ENCODE data around the gene LETMD1.
"Not testable (repeated sequence)": the region's sequence is repeated elsewhere in the genome, so short reads cannot be mapped to it uniquely, and the experiment has no call there.

Gene LETMD1

GRCh38 chr12:51005671-51006070, 42.5 kb upstream of the LETMD1 start:
- no peak for DNase-seq (ENCODE audit: low read depth)
- no peak for TF ChIP-seq CTCF (IDR thresholded peaks at IDR 0.05; ENCODE audit: control insufficient read depth, insufficient read depth, low read depth, low read length, missing control alignments)
- H3K4me3 ChIP-seq (ENCODE audit: control insufficient read depth, low read depth, low read length) = no peak overlapping the region

GRCh38 chr12:51008329-51009055, 39.6 kb upstream of the LETMD1 start:
- no peak for TF ChIP-seq CTCF (IDR thresholded peaks at IDR 0.05; ENCODE audit: control insufficient read depth, insufficient read depth, low read depth, low read length, missing control alignments)
- DNase-seq (ENCODE audit: low read depth) = no peak
- no peak overlapping the region for H3K4me3 ChIP-seq (ENCODE audit: control insufficient read depth, low read depth, low read length)

GRCh38 chr12:51009056-51009440, 39.1 kb upstream of the LETMD1 start:
- no peak for DNase-seq (ENCODE audit: low read depth)
- no peak overlapping the region for H3K4me3 ChIP-seq (ENCODE audit: control insufficient read depth, low read depth, low read length)

GRCh38 chr12:51011955-51012354, 36.2 kb upstream of the LETMD1 start:
- no peak for DNase-seq (ENCODE audit: low read depth)
- no peak for TF ChIP-seq CTCF (IDR thresholded peaks at IDR 0.05; ENCODE audit: control insufficient read depth, insufficient read depth, low read depth, low read length, missing control alignments)

More at GRCh38 chr12:51009056-51009440, 39.1 kb upstream of the LETMD1 start:
- no peak for TF ChIP-seq CTCF (IDR thresholded peaks at IDR 0.05; ENCODE audit: control insufficient read depth, insufficient read depth, low read depth, low read length, missing control alignments)

GRCh38 chr12:51012570-51013236, 35.4 kb upstream of the LETMD1 start:
- no peak for DNase-seq (ENCODE audit: low read depth)
- no peak overlapping the region for H3K4me3 ChIP-seq (ENCODE audit: control insufficient read depth, low read depth, low read length)
- TF ChIP-seq CTCF (IDR thresholded peaks at IDR 0.05; ENCODE audit: control insufficient read depth, insufficient read depth, low read depth, low read length, missing control alignments) = no peak

More at GRCh38 chr12:51011955-51012354, 36.2 kb upstream of the LETMD1 start:
- H3K4me3 ChIP-seq (ENCODE audit: control insufficient read depth, low read depth, low read length) = no peak overlapping the region

- no peak for TF ChIP-seq CTCF (IDR thresholded peaks at IDR 0.05; ENCODE audit: control insufficient read depth, insufficient read depth, low read depth, low read length, missing control alignments)
- no peak overlapping the region for H3K4me3 ChIP-seq (ENCODE audit: control insufficient read depth, low read depth, low read length)
- no peak for DNase-seq (ENCODE audit: low read depth)
Observed at GRCh38 chr12:51013441-51013840, 34.7 kb upstream of the LETMD1 start.

- DNase-seq (ENCODE audit: low read depth); H3K4me3 ChIP-seq (ENCODE audit: control insufficient read depth, low read depth, low read length): not testable (repeated sequence)
Observed at GRCh38 chr12:51014467-51014866, 33.7 kb upstream of the LETMD1 start.

All from AG09309 (cell line).